Loucy (cell line): ENCODE data around the gene BRINP2.

Experiments used
- H2AFZ ChIP-seq: fragments of 200-600 bp; sonication (generic); 2 replicates; pipeline ENCODE4 v1.6.0; 2016; ENCODE audit warnings: antibody characterized with exemption, mild to moderate bottlenecking, low read length, moderate library complexity
- H3F3A ChIP-seq: fragments of 200-600 bp; 2 replicates; pipeline ENCODE4 v1.6.0; 2016; ENCODE audit warnings: antibody characterized with exemption, low read depth, mild to moderate bottlenecking
- H3K27me3 ChIP-seq: fragments of 200-600 bp; sonication (generic); 2 replicates; pipeline ENCODE4 v1.6.1; 2014; ENCODE audit warnings: low read length, mild to moderate bottlenecking; ENCODE audit not compliant: insufficient read depth, poor library complexity, severe bottlenecking
- H3K36me3 ChIP-seq: fragments of 200-600 bp; sonication (generic); 2 replicates; pipeline ENCODE4 v1.6.1; 2016; ENCODE audit warnings: low read length; ENCODE audit not compliant: insufficient read depth
- H3K4me1 ChIP-seq: fragments of 200-600 bp; sonication (generic); 2 replicates; pipeline ENCODE4 v1.5.1; 2014; ENCODE audit warnings: low read length, mild to moderate bottlenecking; ENCODE audit not compliant: insufficient read depth, poor library complexity, severe bottlenecking
- H3K4me2 ChIP-seq: fragments of 200-600 bp; sonication (generic); 2 replicates; pipeline ENCODE4 v1.6.0; 2014; ENCODE audit warnings: antibody characterized with exemption, low read length, low read depth, mild to moderate bottlenecking; ENCODE audit not compliant: poor library complexity, severe bottlenecking
- H3K4me3 ChIP-seq: fragments of 200-600 bp; sonication (generic); 2 replicates; pipeline ENCODE4 v1.5.1; 2014; ENCODE audit warnings: low read length, mild to moderate bottlenecking, mixed read lengths; ENCODE audit not compliant: poor library complexity, severe bottlenecking
- H3K79me2 ChIP-seq: fragments of 200-600 bp; sonication (generic); 2 replicates; pipeline ENCODE4 v1.6.1; 2014; ENCODE audit warnings: low read length; ENCODE audit not compliant: insufficient read depth
- H3K9ac ChIP-seq: fragments of 200-600 bp; sonication (generic); 2 replicates; pipeline ENCODE4 v1.6.0; 2014; ENCODE audit warnings: mild to moderate bottlenecking, low read depth, low read length, moderate library complexity; ENCODE audit not compliant: poor library complexity, severe bottlenecking
- H3K9me2 ChIP-seq: fragments of 200-600 bp; sonication (generic); replicated peaks from 2 replicates; pipeline ENCODE4 v1.6.1; 2016; ENCODE audit warnings: low read depth, low read length, mixed read lengths
- H3K9me3 ChIP-seq: fragments of 200-600 bp; sonication (generic); 2 replicates; pipeline ENCODE4 v1.6.1; 2014; ENCODE audit warnings: mild to moderate bottlenecking, antibody characterized with exemption, low read length, low read depth; ENCODE audit not compliant: insufficient read depth
- H4K20me1 ChIP-seq: fragments of 200-600 bp; sonication (generic); 2 replicates; pipeline ENCODE4 v1.6.0; 2014; ENCODE audit warnings: antibody characterized with exemption, low read length, mild to moderate bottlenecking; ENCODE audit not compliant: insufficient read depth, poor library complexity, severe bottlenecking
- CTCF ChIP-seq: fragments of 200-600 bp; sonication (generic); conservative IDR thresholded peaks from 2 replicates; pipeline ENCODE4 v1.5.1; 2014; ENCODE audit warnings: mild to moderate bottlenecking, antibody characterized with exemption, low read length
- EZH2phosphoT487 ChIP-seq: fragments of 200-600 bp; IDR thresholded peaks from 2 replicates; pipeline ENCODE4 v1.6.1; 2018; ENCODE audit warnings: antibody characterized with exemption, mild to moderate bottlenecking, moderate library complexity, borderline replicate concordance

Gene BRINP2

GRCh38 chr1:177146499-177146898 lies 24.3 kb upstream of the BRINP2 start:
- TF ChIP-seq EZH2phosphoT487 (no peak), CTCF (no peak)
- Histone ChIP-seq H3K4me2 (no peak overlapping the region), H3K79me2 (no peaks in the 10 kb centered on the region), H3K9ac (no peak overlapping the region), H4K20me1 (no peaks in the 10 kb centered on the region), H3F3A (no peaks in the 10 kb centered on the region), H3K4me1 (peaks cover 11% of the 10 kb centered on the region), H2AFZ (no peak overlapping the region), H3K9me2 (no peaks in the 10 kb centered on the region), H3K36me3 (no peaks in the 10 kb centered on the region), H3K27me3 (no peaks in the 10 kb centered on the region), H3K9me3 (no peaks in the 10 kb centered on the region), H3K4me3 (no peak overlapping the region)

- Histone ChIP-seq H3K4me1 (no peaks in the 10 kb centered on the region), H3K9ac (no peak overlapping the region), H3K9me2 (no peaks in the 10 kb centered on the region), H3K9me3 (no peaks in the 10 kb centered on the region), H3K27me3 (no peaks in the 10 kb centered on the region), H2AFZ (no peak overlapping the region), H4K20me1 (no peaks in the 10 kb centered on the region), H3K36me3 (no peaks in the 10 kb centered on the region), H3F3A (no peaks in the 10 kb centered on the region), H3K79me2 (no peaks in the 10 kb centered on the region), H3K4me2 (no peak overlapping the region), H3K4me3 (no peak overlapping the region)
- no peak for TF ChIP-seq CTCF
- no peak for TF ChIP-seq EZH2phosphoT487
Observed at GRCh38 chr1:177162243-177162642, 8.5 kb upstream of the BRINP2 start.

GRCh38 chr1:177163844-177164379 lies 6.8 kb upstream of the BRINP2 start:
- H3F3A ChIP-seq = no peaks in the 10 kb centered on the region
- no peaks in the 10 kb centered on the region for H3K9me2 ChIP-seq
- TF ChIP-seq CTCF (no peak), EZH2phosphoT487 (no peak)
- no peak overlapping the region for H3K4me2 ChIP-seq
- H3K4me1 ChIP-seq = no peaks in the 10 kb centered on the region
- no peak overlapping the region for H3K4me3 ChIP-seq
- no peaks in the 10 kb centered on the region for H3K9me3 ChIP-seq
- H3K27me3 ChIP-seq = no peaks in the 10 kb centered on the region
- no peak overlapping the region for H3K9ac ChIP-seq
- no peaks in the 10 kb centered on the region for H4K20me1 ChIP-seq
- no peaks in the 10 kb centered on the region for H3K79me2 ChIP-seq
- H3K36me3 ChIP-seq = no peaks in the 10 kb centered on the region
- H2AFZ ChIP-seq = no peak overlapping the region
